BE2C (cell line): ENCODE data around the gene OR11H7. TPM values are rescaled to one million over a fixed set of nuclear protein-coding genes. Genes with fewer than 3 reads are reported as not detected.

Source experiments
- DNase-seq: peaks from one replicate; pipeline ENCODE4 v3.0.0-alpha.2; 2020
- H3K27me3 ChIP-seq: fragments of 250-450 bp; sonication (Bioruptor Pico); 2 replicates; pipeline ENCODE4 v1.5.1; 2020; ENCODE audit warnings: mild to moderate bottlenecking
- H3K36me3 ChIP-seq: fragments of 250-450 bp; sonication (Bioruptor Pico); 2 replicates; pipeline ENCODE4 v1.5.1; 2020; ENCODE audit warnings: mild to moderate bottlenecking
- H3K4me1 ChIP-seq: fragments of 250-450 bp; sonication (Bioruptor Pico); 2 replicates; pipeline ENCODE4 v1.5.1; 2020
- H3K4me3 ChIP-seq: 2 replicates; pipeline ENCODE4 v1.5.1; 2011; ENCODE audit warnings: low read depth, low read length
- H3K9me3 ChIP-seq: fragments of 250-450 bp; sonication (Bioruptor Pico); 2 replicates; pipeline ENCODE4 v1.5.1; 2020
- CTCF ChIP-seq: IDR thresholded peaks from 2 replicates; pipeline ENCODE4 v1.5.1; 2012; ENCODE audit warnings: mild to moderate bottlenecking, low read depth, low read length
- polyA plus RNA-seq: library from polyadenylated mRNA; unstranded; fragments of >200 nt; gene quantifications from one replicate; pipeline ENCODE4 v1.2.1, GENCODE V29; 2012; ENCODE audit warnings: low read depth, missing spikeins; ENCODE audit not compliant: insufficient read length, insufficient read depth

Gene OR11H7
- not detected for polyA plus RNA-seq

GRCh38 chr14:20228681-20229080 is at the start of gene OR11H7:
Gene OR11H7, plus strand, starts transcription at chr14:20228981.
- Histone ChIP-seq H3K9me3 (no peaks in the 10 kb centered on the region), H3K4me3 (no peak within 1 kb of the TSS), H3K36me3 (no peaks in the 10 kb centered on the region), H3K27me3 (no peaks in the 10 kb centered on the region), H3K4me1 (no peaks in the 10 kb centered on the region)
- no peak for TF ChIP-seq CTCF
- DNase-seq: no peak

- Histone ChIP-seq H3K9me3 (no peaks in the 10 kb centered on the region; the same call in 1 of the 2 replicates), H3K4me3 (no peak overlapping the region), H3K36me3 (no peaks in the 10 kb centered on the region), H3K4me1 (no peaks in the 10 kb centered on the region), H3K27me3 (no peaks in the 10 kb centered on the region)
- no peak for DNase-seq
- no peak for TF ChIP-seq CTCF
These were observed 49.6 kb upstream of the OR11H7 start for GRCh38 chr14:20179218-20179617.

- Histone ChIP-seq H3K4me3 (no peak overlapping the region), H3K36me3 (no peaks in the 10 kb centered on the region), H3K9me3 (no peaks in the 10 kb centered on the region; the same call in 1 of the 2 replicates), H3K27me3 (no peaks in the 10 kb centered on the region), H3K4me1 (no peaks in the 10 kb centered on the region)
- no peak for TF ChIP-seq CTCF
- no peak for DNase-seq
These were observed 48.9 kb upstream of the OR11H7 start for GRCh38 chr14:20179880-20180279.

GRCh38 chr14:20180486-20180885 is 48.3 kb upstream of the OR11H7 start:
- TF ChIP-seq CTCF: no peak
- H3K27me3 ChIP-seq: no peaks in the 10 kb centered on the region
- no peaks in the 10 kb centered on the region for H3K4me1 ChIP-seq
- no peaks in the 10 kb centered on the region for H3K9me3 ChIP-seq
- no peaks in the 10 kb centered on the region for H3K36me3 ChIP-seq
- no peak overlapping the region for H3K4me3 ChIP-seq
- DNase-seq: no peak

- Histone ChIP-seq H3K4me1 (no peaks in the 10 kb centered on the region), H3K36me3 (no peaks in the 10 kb centered on the region), H3K9me3 (no peaks in the 10 kb centered on the region), H3K27me3 (no peaks in the 10 kb centered on the region), H3K4me3 (no peak overlapping the region)
- TF ChIP-seq CTCF: no peak
- no peak for DNase-seq
These were observed 44.6 kb upstream of the OR11H7 start for GRCh38 chr14:20184181-20184580.

GRCh38 chr14:20190596-20190995 is 38.2 kb upstream of the OR11H7 start, which contains the start of gene OR11G2:
Gene OR11G2, plus strand, starts transcription at chr14:20190896. Its CDS starts 6,542 bp downstream, at chr14:20197438.
- no peaks in the 10 kb centered on the region for H3K4me1 ChIP-seq
- H3K36me3 ChIP-seq: no peaks in the 10 kb centered on the region
- no peaks in the 10 kb centered on the region for H3K9me3 ChIP-seq
- no peak for TF ChIP-seq CTCF
- no peaks in the 10 kb centered on the region for H3K27me3 ChIP-seq
- no peak for DNase-seq
- H3K4me3 ChIP-seq: no peak within 1 kb of the TSS
